ENCODE measurements around the gene NUDT16. TPM values are rescaled to one million over a fixed set of nuclear protein-coding genes. Genes with fewer than 3 reads are reported as not detected.
"Not testable (repeated sequence)": the region's sequence is repeated elsewhere in the genome, so short reads cannot be mapped to it uniquely, and the experiment has no call there.

NUDT16 gene
- 8.7 and 15.2 TPM in 2 replicates for total RNA-seq

DNA sequence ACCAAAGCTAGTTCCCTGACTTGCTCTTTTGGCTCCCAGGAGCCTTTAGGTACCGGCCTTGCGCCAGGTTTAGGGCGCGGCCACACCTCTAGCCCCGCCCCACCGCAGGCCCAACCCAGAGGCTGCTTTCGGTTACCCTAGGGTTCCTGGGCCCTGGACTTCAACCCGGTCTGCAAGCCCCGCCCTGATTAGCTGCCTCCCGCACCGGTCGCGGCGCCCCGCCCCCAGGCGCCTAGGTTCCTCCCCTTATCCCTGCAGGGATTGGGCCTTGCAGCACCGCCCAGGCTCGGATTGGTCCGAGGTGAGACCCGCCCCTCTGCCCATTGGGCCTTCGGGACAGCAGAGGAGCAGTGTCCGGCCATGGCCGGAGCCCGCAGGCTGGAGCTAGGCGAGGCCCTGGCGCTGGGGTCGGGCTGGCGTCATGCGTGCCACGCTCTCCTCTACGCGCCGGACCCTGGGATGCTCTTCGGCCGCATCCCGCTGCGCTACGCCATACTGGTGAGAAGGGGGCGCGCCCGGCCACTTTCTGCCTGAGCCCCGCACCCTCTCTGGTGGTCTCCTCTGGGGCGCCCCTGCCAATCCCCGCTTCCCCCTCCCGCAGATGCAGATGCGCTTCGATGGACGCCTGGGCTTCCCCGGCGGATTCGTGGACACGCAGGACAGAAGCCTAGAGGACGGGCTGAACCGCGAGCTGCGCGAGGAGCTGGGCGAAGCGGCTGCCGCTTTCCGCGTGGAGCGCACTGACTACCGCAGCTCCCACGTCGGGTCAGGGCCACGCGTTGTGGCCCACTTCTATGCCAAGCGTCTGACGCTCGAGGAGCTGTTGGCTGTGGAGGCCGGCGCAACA, at the start of gene NUDT16:
TSS of gene NUDT16 (plus strand) at position 330 of the 847 bp plus-strand sequence. CDS start at position 361, 31 bp downstream.
- peak; percentile 97 for DNase-seq (ENCODE audit: low read depth)

DNA sequence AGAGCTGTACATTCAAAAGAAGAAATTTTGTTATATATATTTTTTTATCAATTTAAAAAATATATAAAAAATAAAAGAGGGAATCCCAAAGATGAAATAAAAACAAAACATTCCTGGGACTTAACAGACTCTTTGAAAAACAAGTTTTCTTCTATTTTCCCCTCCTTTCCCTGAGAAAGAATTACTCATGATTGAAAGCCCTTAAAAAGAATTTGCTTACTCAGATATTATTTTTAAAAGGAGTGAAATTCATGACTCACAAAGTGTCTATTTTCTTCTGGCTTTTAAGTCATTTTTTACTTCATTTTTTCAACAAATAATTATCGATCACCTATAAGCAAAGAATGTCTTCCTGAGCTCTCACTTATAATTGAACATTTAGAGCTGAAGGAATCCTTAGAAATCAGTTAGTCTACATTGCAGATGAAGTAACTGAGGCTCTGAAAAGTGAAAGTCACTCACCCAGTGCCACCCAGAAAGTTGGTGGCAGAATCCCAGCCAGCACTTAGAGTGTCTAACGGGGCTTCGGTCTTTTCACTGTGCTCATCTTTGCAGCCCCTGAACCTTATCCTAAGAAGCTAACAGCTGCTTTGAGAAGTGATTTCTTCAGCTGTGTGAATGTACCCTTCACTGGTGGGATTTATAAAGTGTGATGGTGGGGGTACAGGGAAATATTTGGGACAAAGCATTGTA, 42.5 kb upstream of the NUDT16 start:
- no peak for DNase-seq (ENCODE audit: low read depth)

DNA sequence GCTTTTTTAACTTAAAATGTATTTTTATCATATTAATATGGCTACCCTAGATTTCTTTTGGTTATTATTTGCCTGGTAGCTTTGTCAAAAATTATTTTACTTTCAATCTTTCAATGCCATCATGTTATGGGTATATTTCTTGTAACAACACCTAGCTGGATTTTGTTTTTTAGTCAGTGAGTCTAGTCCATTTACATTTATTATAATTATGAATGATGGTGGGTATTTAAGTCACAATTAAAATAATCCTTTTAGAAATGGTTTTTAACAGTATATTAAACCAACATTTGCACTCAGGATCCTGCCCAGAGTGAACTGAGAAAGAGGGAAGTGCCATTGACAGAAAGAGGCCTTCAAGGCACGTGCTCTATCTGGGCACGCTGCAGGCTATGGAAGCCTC, 39.8 kb upstream of the NUDT16 start:
- DNase-seq (ENCODE audit: low read depth), result no peak

DNA sequence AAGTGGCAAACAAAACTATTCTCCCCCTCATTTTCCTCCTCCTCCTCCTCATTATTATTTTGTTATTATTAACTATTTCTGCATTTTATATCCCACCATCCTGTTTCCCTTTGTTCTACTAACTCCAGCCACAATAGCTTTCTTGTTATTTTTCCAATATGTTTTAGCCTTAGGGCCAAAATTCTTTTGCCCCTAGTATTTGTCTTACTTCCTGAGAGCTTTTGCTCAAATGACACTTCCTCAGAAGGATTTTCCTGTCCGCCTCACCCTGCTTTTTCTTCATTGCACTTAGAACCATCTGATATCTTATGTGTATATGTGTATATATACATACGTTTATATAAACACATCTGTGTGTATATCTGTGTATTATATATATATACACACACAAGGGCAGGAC, 32.7 kb upstream of the NUDT16 start:
- DNase-seq (ENCODE audit: low read depth), result no peak

DNA sequence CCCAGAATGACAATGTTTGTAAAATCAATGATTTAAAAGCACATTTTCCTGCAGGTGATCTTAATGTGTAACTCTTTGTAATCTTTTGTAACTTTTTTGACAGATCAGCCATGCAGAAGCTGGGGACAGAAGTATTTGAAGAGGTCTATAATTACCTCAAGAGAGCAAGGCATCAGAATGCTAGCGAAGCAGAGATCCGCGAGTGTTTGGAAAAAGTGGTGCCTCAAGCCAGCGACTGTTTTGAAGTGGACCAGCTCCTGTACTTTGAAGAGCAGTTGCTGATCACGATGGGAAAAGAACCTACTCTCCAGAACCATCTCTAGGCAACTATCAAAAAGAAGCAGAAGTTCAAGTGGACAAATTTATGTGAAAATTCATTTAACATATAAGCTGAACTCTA, 32.1 kb upstream of the NUDT16 start:
- no peak for DNase-seq (ENCODE audit: low read depth)

GRCh38 chr3:131349946-131350347, 31.6 kb upstream of the NUDT16 start:
- DNase-seq (ENCODE audit: low read depth), result peak; percentile 74

- peak; percentile 28 for DNase-seq (ENCODE audit: low read depth)
Measured at GRCh38 chr3:131350506-131350905, 31.1 kb upstream of the NUDT16 start.

- no peak for DNase-seq (ENCODE audit: low read depth)
Measured at GRCh38 chr3:131353016-131353877, 28.3 kb upstream of the NUDT16 start.

- DNase-seq (ENCODE audit: low read depth), result no peak
Measured at GRCh38 chr3:131353986-131354385, 27.6 kb upstream of the NUDT16 start.

- no peak for DNase-seq (ENCODE audit: low read depth)
Measured at GRCh38 chr3:131356006-131356595, 25.5 kb upstream of the NUDT16 start.

DNA sequence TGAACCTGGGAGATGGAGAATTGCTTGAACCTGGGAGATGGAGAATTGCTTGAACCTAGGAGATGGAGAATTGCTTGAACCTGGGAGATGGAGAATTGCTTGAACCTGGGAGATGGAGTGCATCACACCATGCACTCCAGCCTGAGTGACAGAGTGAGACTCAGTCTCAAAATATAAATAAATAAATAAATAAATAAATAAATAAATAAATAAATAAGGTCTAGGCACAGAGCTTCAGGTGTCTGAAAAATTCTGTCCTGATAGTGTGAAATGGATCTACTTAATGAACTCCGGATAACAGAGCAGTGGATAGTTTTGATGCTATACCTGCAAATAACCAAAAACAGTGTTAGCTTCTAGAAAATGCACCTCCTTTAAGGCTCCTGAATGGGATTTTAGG, 24.3 kb upstream of the NUDT16 start:
- DNase-seq (ENCODE audit: low read depth), result no peak

- DNase-seq (ENCODE audit: low read depth), result no peak
Measured at GRCh38 chr3:131360191-131360755, 21.3 kb upstream of the NUDT16 start.

DNA sequence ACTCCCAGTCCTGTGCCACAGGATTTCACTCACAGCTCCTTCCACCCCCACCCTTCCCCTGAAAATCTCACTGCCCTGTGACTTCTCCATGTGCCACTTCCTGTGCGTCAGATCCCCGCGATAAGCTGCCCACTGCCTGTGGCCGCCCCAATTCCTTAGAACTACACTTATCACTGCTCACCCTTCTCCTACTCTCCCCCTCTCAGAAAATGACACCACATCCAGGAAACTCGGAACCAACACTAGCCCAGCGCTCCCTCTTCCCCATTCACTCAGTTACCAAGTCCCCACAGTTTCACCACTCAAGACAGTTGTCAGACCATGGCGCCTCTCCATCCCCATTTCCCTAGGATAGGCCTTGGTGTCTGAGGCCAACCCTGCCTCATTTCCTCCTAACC, 20.5 kb upstream of the NUDT16 start:
- not testable (repeated sequence) for DNase-seq (ENCODE audit: low read depth)

GRCh38 chr3:131361464-131362421, 19.8 kb upstream of the NUDT16 start:
- peak; percentile 86 for DNase-seq (ENCODE audit: low read depth)

DNA sequence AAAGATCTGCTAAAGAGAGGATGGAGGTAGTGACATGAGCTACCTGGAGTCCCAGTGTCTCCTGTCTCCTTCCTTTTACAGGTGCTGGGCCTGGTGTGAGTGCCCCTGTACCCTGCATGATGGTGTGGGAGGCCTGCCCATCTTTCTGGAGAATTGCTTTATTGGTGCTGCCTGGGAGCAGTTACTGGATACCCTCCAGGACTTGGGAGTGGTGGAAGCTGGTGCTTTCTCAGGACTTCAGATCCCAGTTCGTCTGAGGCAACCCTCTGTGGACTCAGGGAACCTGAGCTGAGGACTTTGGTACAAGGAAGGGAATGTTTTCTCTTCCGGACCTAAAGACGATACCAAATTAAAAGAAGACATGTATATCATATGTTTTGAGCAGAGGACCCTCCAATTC, 18.3 kb upstream of the NUDT16 start:
- no peak for DNase-seq (ENCODE audit: low read depth)

DNA sequence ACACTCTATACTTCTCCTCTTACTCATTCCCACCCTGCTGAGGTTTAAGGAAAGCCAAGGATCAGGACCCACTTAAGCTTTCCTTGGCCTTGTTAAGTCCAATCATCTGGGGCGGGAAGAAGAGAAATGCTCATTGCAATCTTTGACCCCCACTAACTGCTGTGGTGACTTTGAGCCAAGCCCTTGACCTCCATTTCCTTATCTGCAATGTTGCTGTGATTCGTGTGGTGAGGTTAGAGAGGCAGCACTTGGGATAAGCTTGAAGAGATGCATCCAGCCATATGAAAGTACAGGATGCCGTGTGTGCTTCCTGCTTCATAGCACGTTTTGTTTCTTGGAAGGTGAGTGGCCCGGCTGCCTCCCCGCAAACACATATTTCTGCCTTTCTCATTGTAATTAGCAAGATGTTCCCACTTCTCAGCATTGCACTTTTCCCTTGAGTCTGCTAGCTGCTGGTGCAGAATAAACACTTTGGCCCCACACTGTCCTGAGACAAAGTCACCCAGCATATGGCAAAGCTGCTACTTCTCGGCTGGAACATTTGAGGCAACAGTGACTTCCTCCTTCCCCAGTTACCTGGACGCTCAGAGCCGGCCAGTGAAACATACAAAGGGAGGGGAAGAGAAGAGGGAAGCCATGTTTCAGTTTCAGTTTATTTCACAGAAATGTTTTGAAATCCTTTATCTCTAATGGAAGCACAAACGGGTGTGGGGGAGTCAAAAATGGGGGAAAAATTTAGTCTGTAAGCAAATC, 10.5 kb upstream of the NUDT16 start:
- DNase-seq (ENCODE audit: low read depth), result no peak

DNA sequence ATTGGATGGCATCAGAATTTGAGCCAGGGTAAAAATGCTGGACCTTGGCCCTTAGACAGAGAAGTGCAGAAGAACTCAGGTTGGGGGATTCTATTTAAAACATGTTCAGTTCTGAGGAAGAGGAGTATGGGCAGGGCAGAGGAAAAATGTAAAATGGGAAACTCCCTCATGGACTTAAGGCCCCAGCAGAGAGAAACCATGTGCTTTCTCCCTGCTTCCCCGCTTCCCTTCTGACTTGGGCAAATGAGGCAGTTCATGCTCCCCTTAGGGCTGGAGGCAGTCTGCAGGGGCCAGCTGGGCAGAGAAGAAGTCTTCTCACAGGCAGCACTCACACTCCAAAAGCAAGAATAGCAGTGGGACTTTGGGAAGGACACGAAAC, 9.9 kb upstream of the NUDT16 start:
- no peak for DNase-seq (ENCODE audit: low read depth)

DNA sequence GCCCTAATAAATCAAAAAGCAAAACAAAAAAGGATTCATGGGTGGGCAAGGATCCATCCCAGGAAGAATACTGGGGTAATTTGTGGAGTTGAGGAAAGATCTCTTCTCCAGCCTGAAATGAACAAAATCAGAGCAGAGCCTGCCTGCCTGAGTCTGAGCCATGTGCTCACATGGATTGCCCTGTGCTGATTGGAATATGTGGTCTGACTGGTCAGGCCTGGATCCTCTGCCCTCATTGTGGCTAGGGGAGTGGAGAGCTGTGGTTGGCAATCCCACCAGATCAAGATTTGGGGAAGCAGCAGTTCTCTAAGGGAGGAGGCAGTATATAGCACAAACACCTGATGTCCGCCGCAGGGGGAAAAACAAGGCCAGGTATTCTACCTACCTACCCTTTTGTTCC, 6.8 kb upstream of the NUDT16 start:
- no peak for DNase-seq (ENCODE audit: low read depth)

DNA sequence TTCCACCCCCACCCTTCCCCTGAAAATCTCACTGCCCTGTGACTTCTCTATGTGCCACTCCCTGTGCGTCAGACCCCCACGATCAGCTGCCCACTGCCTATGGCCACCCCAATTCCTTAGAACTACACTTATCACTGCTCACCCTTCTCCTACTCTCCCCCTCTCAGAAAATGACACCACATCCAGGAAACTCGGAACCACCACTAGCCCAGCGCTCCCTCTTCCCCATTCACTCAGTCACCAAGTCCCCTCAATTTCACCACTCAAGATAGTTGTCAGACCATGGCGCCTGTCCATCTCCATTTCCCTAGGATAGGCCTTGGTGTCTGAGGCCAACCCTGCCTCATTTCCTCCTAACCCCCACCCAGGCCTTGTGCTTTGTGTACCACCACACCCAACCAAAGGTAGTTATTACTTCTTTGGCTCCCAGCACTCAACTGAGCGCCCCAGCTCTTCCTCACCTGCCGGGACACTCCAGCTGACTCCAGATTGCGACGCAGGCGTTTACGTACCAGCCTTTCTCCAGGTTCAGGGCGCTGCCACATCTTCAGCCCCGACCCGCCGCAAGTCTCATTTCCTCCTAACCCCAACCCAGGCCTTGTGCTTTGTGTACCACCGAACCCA, 641 bp upstream of the NUDT16 start:
- DNase-seq (ENCODE audit: low read depth), result not testable (repeated sequence)
